Loucy (cell line): ENCODE results near the gene C1QTNF8.

Source experiments
- CTCF ChIP-seq: fragments of 200-600 bp; sonication (generic); conservative IDR thresholded peaks from 2 replicates; pipeline ENCODE4 v1.5.1; 2014; ENCODE audit warnings: mild to moderate bottlenecking, antibody characterized with exemption, low read length
- EZH2phosphoT487 ChIP-seq: fragments of 200-600 bp; IDR thresholded peaks from 2 replicates; pipeline ENCODE4 v1.6.1; 2018; ENCODE audit warnings: antibody characterized with exemption, mild to moderate bottlenecking, moderate library complexity, borderline replicate concordance

- TF ChIP-seq CTCF (no peak), EZH2phosphoT487 (no peak)
Measured at GRCh38 chr16:1069154-1069553, 26.9 kb downstream of the C1QTNF8 start.
